ENCODE measurements around the gene PIGQ.

PIGQ gene

GRCh38 chr16:572865-573650, 3.3 kb downstream of the PIGQ start:
- H3K27ac ChIP-seq = no peak overlapping the region
- TF ChIP-seq CTCF (conservative IDR thresholded peaks at IDR 0.05) = no peak

GRCh38 chr16:574021-574760, 4.4 kb downstream of the PIGQ start:
- TF ChIP-seq CTCF (conservative IDR thresholded peaks at IDR 0.05) = no peak
- no peak overlapping the region for H3K27ac ChIP-seq

GRCh38 chr16:575354-576196, 5.8 kb downstream of the PIGQ start:
- H3K27ac ChIP-seq = no peak overlapping the region
- TF ChIP-seq CTCF (conservative IDR thresholded peaks at IDR 0.05) = no peak

- TF ChIP-seq CTCF (conservative IDR thresholded peaks at IDR 0.05) = no peak
- no peak overlapping the region for H3K27ac ChIP-seq
Measured at GRCh38 chr16:576197-576822, 6.5 kb downstream of the PIGQ start.

GRCh38 chr16:576823-577201, 7.0 kb downstream of the PIGQ start:
- no peak overlapping the region for H3K27ac ChIP-seq

GRCh38 chr16:577796-578195, 8.0 kb downstream of the PIGQ start:
- TF ChIP-seq CTCF (conservative IDR thresholded peaks at IDR 0.05) = no peak
- H3K27ac ChIP-seq = no peak overlapping the region

More at GRCh38 chr16:576823-577201, 7.0 kb downstream of the PIGQ start:
- 0 out of 2 replicates have a peak, but pooled peaks have one; percentile 15 for TF ChIP-seq CTCF (conservative IDR thresholded peaks at IDR 0.05)

Measured in VCaP (cell line).